ENCODE results near the gene KARS1.

GRCh38 chr16:75679366-75679765 is 31.9 kb upstream of the KARS1 start:
- TF ChIP-seq CTCF (IDR thresholded peaks at IDR 0.05): no peak
- no peak for TF ChIP-seq POLR2A (IDR thresholded peaks at IDR 0.05)

All from body of pancreas (tissue), 4 donors.